Large intestine (tissue), 3 donors: ENCODE measurements around the gene RLF. TPM values are rescaled to one million over a fixed set of nuclear protein-coding genes. Genes with fewer than 3 reads are reported as not detected.
A peak's percentile ranks its signal among the peaks of the same experiment; 100 is the strongest.
"Not testable (repeated sequence)": the region's sequence is repeated elsewhere in the genome, so short reads cannot be mapped to it uniquely, and the experiment has no call there.

Source experiments
- DNase-seq, 2 donors: peaks; one replicate each; pipeline versions ENCODE4 v3.0.0 to v3.0.0-alpha.2; 2013
- H3K27ac ChIP-seq: one replicate; pipeline ENCODE4 v1.5.1; 2013; ENCODE audit warnings: low read length
- H3K27me3 ChIP-seq: 2 replicates; pipeline ENCODE4 v1.6.1; 2013; ENCODE audit warnings: low read length; ENCODE audit not compliant: control insufficient read depth, insufficient read depth
- H3K36me3 ChIP-seq: 2 replicates; pipeline ENCODE4 v1.6.1; 2013; ENCODE audit warnings: low read length; ENCODE audit not compliant: control insufficient read depth, insufficient read depth
- H3K4me1 ChIP-seq: one replicate; pipeline ENCODE4 v1.6.1; 2013; ENCODE audit warnings: low read length; ENCODE audit not compliant: control insufficient read depth, insufficient read depth
- H3K4me3 ChIP-seq: one replicate; pipeline ENCODE4 v1.5.1; 2013; ENCODE audit warnings: low read length
- H3K9me3 ChIP-seq: one replicate; pipeline ENCODE4 v1.6.1; 2013; ENCODE audit warnings: mild to moderate bottlenecking, low read depth, low read length, moderate library complexity; ENCODE audit not compliant: control insufficient read depth
- WGBS: methylation state at CpG from one replicate; pipeline ENCODE4 v1.1.5; 2013; ENCODE audit warnings: low lambda C conversion rate; ENCODE audit not compliant: insufficient coverage; 5-methylcytosine and 5-hydroxymethylcytosine counted together
- polyA plus RNA-seq: library from polyadenylated mRNA; unstranded; fragments of 120-200 nt; gene quantifications from one replicate; pipeline ENCODE4 v1.2.1, GENCODE V29; 2013

RLF gene
- polyA plus RNA-seq, 1 donor = 19.0 TPM

- Histone ChIP-seq H3K4me3 (peak overlapping the region; percentile 80), H3K27ac (no peak overlapping the region), H3K9me3 (no peaks in the 10 kb centered on the region), H3K4me1 (peaks cover 4% of the 10 kb centered on the region), H3K36me3 (no peaks in the 10 kb centered on the region), H3K27me3 (no peaks in the 10 kb centered on the region)
- 0% methylated on average over 1 of the region's 4 CpGs for WGBS
- DNase-seq = peak in 1 of 2 donors; percentile 10
These were observed 1.7 kb downstream of the RLF start for GRCh38 chr1:40162753-40163441.

- no peaks in the 10 kb centered on the region for H3K9me3 ChIP-seq
- no peak overlapping the region for H3K4me3 ChIP-seq
- H3K27me3 ChIP-seq = no peaks in the 10 kb centered on the region
- DNase-seq = no peak
- H3K36me3 ChIP-seq = no peaks in the 10 kb centered on the region
- no peak overlapping the region for H3K27ac ChIP-seq
- H3K4me1 ChIP-seq = peaks cover 4% of the 10 kb centered on the region
- 67% methylated on average over 3 of the region's 4 CpGs for WGBS
These were observed 6.1 kb downstream of the RLF start for GRCh38 chr1:40167317-40167716.

- Histone ChIP-seq H3K4me3 (no peak overlapping the region), H3K36me3 (no peaks in the 10 kb centered on the region), H3K9me3 (no peaks in the 10 kb centered on the region), H3K27ac (no peak overlapping the region), H3K27me3 (no peaks in the 10 kb centered on the region), H3K4me1 (peaks cover 4% of the 10 kb centered on the region)
- no CpG with 5 or more reads among the region's 3 CpGs for WGBS
- no peak for DNase-seq
These were observed 9.8 kb downstream of the RLF start for GRCh38 chr1:40171036-40171435.

GRCh38 chr1:40174788-40175187 is 13.6 kb downstream of the RLF start:
- Histone ChIP-seq H3K27ac (no peak overlapping the region), H3K9me3 (no peaks in the 10 kb centered on the region), H3K4me3 (no peak overlapping the region), H3K4me1 (peaks cover 4% of the 10 kb centered on the region), H3K27me3 (no peaks in the 10 kb centered on the region), H3K36me3 (no peaks in the 10 kb centered on the region)
- no peak for DNase-seq
- 100% methylated on average over 1 of the region's 3 CpGs for WGBS

- WGBS = no CpG with 5 or more reads among the region's 15 CpGs
- not testable (repeated sequence) for H3K9me3 ChIP-seq, H3K27me3 ChIP-seq, H3K4me1 ChIP-seq, H3K36me3 ChIP-seq, H3K4me3 ChIP-seq, DNase-seq, H3K27ac ChIP-seq
These were observed 15.8 kb downstream of the RLF start for GRCh38 chr1:40176989-40177388.

- no peaks in the 10 kb centered on the region for H3K36me3 ChIP-seq
- no peaks in the 10 kb centered on the region for H3K9me3 ChIP-seq
- no peak overlapping the region for H3K4me3 ChIP-seq
- no peak overlapping the region for H3K27ac ChIP-seq
- no peaks in the 10 kb centered on the region for H3K27me3 ChIP-seq
- peaks cover 2% of the 10 kb centered on the region for H3K4me1 ChIP-seq
- WGBS = no CpG with 5 or more reads among the region's 2 CpGs
- DNase-seq = no peak
These were observed 17.0 kb downstream of the RLF start for GRCh38 chr1:40178200-40178599.

- DNase-seq = no peak
- H3K27me3 ChIP-seq = no peaks in the 10 kb centered on the region
- no peaks in the 10 kb centered on the region for H3K36me3 ChIP-seq
- WGBS = no CpG with 5 or more reads among the region's 3 CpGs
- H3K4me3 ChIP-seq = no peak overlapping the region
- peaks cover 2% of the 10 kb centered on the region for H3K4me1 ChIP-seq
- H3K27ac ChIP-seq = no peak overlapping the region
- H3K9me3 ChIP-seq = no peaks in the 10 kb centered on the region
These were observed 18.4 kb downstream of the RLF start for GRCh38 chr1:40179496-40180089.

GRCh38 chr1:40183055-40183710 is 22.0 kb downstream of the RLF start:
- H3K9me3 ChIP-seq = no peaks in the 10 kb centered on the region
- WGBS = 80% methylated on average over 1 of the region's 3 CpGs
- no peaks in the 10 kb centered on the region for H3K36me3 ChIP-seq
- no peak overlapping the region for H3K27ac ChIP-seq
- peaks cover 2% of the 10 kb centered on the region for H3K4me1 ChIP-seq
- no peaks in the 10 kb centered on the region for H3K27me3 ChIP-seq
- DNase-seq = peak in 1 of 2 donors; percentile 12
- no peak overlapping the region for H3K4me3 ChIP-seq

GRCh38 chr1:40184193-40184592 is 23.0 kb downstream of the RLF start:
- H3K4me1 ChIP-seq = peaks cover 2% of the 10 kb centered on the region
- H3K27ac ChIP-seq = no peak overlapping the region
- no peaks in the 10 kb centered on the region for H3K9me3 ChIP-seq
- no peaks in the 10 kb centered on the region for H3K36me3 ChIP-seq
- H3K4me3 ChIP-seq = no peak overlapping the region
- no peak for DNase-seq
- H3K27me3 ChIP-seq = no peaks in the 10 kb centered on the region
- WGBS = 80% methylated on average over 1 of the region's 1 CpG

- 100% methylated on average over 4 of the region's 7 CpGs for WGBS
- DNase-seq = no peak
- Histone ChIP-seq H3K4me1 (peaks cover 2% of the 10 kb centered on the region), H3K36me3 (peaks cover 2% of the 10 kb centered on the region), H3K4me3 (no peak overlapping the region), H3K9me3 (no peaks in the 10 kb centered on the region), H3K27me3 (no peaks in the 10 kb centered on the region), H3K27ac (no peak overlapping the region)
These were observed 25.0 kb downstream of the RLF start for GRCh38 chr1:40185951-40186864.
